HEK293T (cell line): ENCODE results near the gene DLG1.
"Not testable (repeated sequence)": the region's sequence is repeated elsewhere in the genome, so short reads cannot be mapped to it uniquely, and the experiment has no call there.

Experiments used
- ARNT ChIP-seq: fragments of 450-650 bp; IDR thresholded peaks from 2 replicates; pipeline ENCODE4 v1.6.1; 2017; ENCODE audit warnings: mild to moderate bottlenecking
- BHLHE40 ChIP-seq: fragments of 450-650 bp; IDR thresholded peaks from 2 replicates; pipeline ENCODE4 v1.6.1; 2016; ENCODE audit warnings: mild to moderate bottlenecking, moderate library complexity, borderline replicate concordance
- FOXA1 ChIP-seq: fragments of 450-650 bp; IDR thresholded peaks from 2 replicates; pipeline ENCODE4 v1.6.1; 2016; ENCODE audit warnings: mild to moderate bottlenecking
- FOXK2 ChIP-seq: fragments of 450-650 bp; IDR thresholded peaks from 2 replicates; pipeline ENCODE4 v1.6.1; 2016; ENCODE audit warnings: mild to moderate bottlenecking
- FOXM1 ChIP-seq: fragments of 450-650 bp; IDR thresholded peaks from 2 replicates; pipeline ENCODE4 v1.6.1; 2017; ENCODE audit warnings: mild to moderate bottlenecking, borderline replicate concordance
- NFRKB ChIP-seq: fragments of 450-650 bp; IDR thresholded peaks from 2 replicates; pipeline ENCODE4 v1.6.1; 2016; ENCODE audit warnings: mild to moderate bottlenecking, moderate library complexity
- SP1 ChIP-seq: fragments of 450-650 bp; IDR thresholded peaks from 2 replicates; pipeline ENCODE4 v1.6.1; 2017
- TARDBP ChIP-seq: fragments of 450-650 bp; IDR thresholded peaks from 2 replicates; pipeline ENCODE4 v1.6.1; 2016

DNA sequence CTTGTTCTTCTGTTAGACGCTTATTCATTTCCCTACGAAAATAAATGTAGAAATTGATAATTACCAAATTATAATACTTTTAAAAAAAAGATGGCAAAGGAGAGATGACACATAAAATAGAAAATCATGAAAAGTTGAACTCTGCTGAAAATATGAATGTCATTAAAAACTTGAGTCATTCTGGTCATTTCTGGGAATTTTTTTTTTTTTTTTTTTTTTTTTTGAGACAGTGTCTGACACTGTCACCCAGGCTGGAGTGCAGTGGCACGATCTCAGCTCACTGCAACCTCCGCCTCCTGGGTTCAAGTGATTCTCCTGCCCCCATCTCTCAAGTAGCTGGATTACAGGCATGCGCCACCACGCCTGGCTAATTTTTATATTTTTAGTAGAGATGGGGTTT is 246.8 kb downstream of the DLG1 start:
- TF ChIP-seq FOXA1, ARNT, BHLHE40, FOXM1, SP1, NFRKB, TARDBP, FOXK2: not testable (repeated sequence)
